GM21360 (cell line): ENCODE measurements around the gene ZNF225.
"Not testable (repeated sequence)": the region's sequence is repeated elsewhere in the genome, so short reads cannot be mapped to it uniquely, and the experiment has no call there.

Experiments
- ATAC-seq: cut with Tn5 transposase; IDR thresholded peaks from one replicate; pipeline ENCODE4 v1.9.1; 2021; ENCODE audit warnings: mild to moderate bottlenecking, moderate library complexity; ENCODE audit not compliant: unreplicated experiment

The ZNF225 gene

DNA sequence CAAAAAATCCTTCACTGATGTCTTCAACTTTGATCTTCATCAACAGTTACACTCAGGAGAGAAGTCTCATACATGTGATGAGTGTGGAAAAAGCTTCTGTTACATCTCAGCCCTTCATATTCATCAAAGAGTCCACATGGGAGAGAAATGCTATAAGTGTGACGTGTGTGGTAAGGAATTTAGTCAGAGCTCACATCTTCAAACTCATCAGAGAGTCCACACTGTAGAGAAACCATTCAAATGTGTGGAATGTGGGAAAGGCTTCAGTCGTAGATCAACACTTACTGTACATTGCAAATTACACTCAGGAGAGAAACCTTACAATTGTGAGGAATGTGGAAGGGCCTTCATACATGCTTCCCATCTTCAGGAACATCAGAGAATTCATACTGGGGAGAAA is 43.3 kb downstream of the ZNF225 start:
- no peak for ATAC-seq

DNA sequence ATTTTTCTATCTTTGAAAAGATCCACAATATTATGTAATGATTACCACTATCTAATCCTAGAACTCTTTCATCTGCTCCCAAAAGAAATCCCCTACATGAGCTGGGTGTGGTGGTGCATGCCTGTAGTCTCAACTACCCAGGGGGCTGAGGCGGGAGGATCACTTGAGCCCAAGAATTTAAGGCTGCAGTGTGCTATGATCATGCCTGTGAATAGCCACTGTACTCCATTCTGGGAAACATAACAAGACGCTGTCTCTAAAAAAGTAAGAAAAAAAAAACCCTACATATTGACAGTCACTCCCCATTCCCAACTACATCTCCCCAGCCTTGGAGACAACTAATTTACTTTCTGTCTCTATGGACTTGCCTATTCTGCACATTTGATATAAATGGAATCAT is 50.6 kb downstream of the ZNF225 start:
- ATAC-seq, result no peak

DNA sequence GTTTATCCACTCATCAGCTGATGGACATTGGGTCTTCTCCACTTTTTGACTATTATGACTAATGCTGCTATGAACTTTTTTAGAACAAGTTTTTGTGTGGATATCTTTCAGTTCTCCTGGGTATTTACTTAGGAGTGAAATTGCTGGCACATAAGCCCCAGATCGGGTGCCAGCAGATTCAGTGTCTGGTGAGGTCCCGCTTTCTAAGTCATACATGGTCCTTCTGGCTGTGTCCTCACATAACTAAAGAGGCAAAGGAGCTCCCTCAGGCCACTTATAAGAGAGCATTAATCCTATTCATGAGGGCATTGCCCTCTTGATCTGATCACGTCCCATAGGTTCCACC is 51.1 kb downstream of the ZNF225 start:
- no peak for ATAC-seq

DNA sequence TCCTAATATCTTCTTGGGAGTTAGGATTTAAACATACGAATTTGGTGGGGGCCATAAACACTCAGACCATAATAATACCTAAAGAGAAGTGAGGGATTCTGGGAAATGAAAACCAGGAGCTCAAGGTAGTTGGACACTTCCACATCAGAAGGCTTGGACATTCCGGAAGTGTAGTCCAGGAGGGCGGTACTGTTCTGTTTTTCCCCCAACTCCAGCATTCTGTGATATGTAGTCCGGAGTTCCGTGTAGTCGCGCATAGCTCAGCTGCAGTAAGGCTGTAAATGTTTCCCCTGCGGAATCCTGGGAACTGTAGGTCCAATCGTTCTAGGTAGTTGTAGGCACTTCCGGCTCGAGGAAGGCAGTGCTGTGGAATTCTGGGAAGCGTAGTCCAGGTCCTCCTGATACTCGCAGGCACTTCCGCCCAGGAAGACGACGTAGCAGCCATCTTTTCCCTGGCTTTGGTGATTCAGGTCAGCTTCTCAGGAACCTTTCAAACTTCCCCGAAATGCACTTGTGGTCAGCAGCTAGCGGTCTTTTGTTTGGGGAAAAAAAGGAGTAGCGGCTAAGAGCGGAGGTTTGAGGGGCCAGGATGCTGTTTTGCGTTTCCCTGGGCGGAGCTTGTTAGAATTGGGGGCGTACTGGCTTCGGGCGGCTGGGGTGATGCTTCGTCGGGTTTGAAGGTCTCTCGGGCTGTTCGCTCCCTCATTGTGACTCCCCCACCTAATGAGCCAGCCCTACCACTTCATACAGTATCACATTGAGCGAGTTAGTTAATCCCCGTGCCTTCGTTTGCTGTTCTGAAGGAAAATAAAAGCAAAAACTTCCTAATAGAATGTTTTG is 51.7 kb downstream of the ZNF225 start, which contains the start of gene ZNF226:
ZNF226 (plus strand) TSS at position 428 of the 840 bp plus-strand sequence. CDS start 4,981 bp downstream, outside the sequence.
- peak; percentile 84 for ATAC-seq

DNA sequence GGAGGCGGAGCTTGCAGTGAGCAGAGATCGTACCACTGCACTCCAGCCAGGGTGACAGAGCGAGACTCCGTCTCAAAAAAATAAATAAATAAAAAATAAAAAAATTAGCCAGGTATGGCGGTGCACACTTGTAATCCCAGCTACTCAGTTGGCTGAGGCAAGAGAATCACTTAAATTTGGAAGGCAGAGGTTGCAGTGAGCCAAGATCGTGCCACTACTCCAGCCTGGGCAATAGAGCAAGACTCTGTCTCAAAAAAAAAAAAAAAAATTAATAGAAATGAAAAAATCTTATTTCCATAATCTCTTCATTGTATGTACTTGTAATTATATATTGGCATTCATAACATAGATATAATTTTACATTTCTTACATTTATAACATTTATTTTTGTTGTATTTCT is 57.5 kb downstream of the ZNF225 start:
- ATAC-seq, result not testable (repeated sequence)

DNA sequence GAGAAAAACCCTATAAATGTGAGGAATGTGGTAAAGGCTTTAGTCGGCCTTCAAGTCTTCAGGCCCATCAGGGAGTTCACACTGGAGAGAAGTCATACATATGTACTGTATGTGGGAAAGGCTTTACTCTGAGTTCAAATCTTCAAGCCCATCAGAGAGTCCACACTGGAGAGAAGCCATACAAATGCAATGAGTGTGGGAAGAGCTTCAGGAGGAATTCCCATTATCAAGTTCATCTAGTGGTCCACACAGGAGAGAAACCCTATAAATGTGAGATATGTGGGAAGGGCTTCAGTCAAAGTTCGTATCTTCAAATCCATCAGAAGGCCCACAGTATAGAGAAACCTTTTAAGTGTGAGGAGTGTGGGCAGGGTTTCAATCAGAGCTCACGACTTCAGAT is 63.4 kb downstream of the ZNF225 start:
- no peak for ATAC-seq

DNA sequence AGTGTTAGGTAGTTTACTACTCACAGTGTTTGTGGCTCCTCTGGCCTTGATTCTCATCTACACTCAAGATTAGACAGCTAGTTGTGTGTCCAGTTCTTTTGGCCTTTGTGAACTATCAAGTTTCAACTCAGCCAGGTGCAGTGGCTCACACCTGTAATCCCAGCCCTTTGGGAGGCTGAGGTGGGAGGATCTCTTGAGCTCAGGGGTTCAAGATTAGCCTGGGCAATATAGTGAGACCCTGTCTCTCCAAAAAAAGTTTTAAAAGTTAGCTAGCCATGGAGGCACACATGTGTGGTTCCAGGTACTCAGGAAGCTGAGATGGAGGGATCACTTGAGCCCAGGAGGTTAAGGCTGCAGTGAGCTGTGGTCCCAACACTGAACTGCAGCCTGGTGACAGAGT is 67.8 kb downstream of the ZNF225 start:
- no peak for ATAC-seq

DNA sequence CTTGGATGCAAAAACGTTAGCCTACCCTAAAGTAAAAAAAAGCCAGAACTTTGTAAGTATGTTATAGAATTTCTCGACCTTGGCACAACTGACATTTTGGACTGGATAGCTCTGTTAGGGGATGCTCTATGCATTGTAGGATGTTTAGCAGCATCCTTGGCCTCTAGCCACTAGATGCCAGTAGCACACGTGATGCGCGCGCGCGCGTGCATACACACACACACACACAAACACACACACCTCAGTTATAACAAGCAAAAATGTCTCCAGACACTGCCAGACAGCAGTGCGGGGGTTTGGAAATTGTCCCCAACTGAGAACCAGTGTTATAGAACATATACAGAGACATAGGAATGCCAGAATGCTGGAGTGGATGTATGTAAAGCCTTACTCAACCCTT is 68.9 kb downstream of the ZNF225 start:
- ATAC-seq, result no peak
